Right forelimb (tissue), 1 donor: ENCODE data around the gene COL12A1.

Experiments used
- DNase-seq: peaks from one replicate; pipeline ENCODE4 v3.0.0-alpha.2; 2018

COL12A1 gene

GRCh38 chr6:75176076-75176582, 29.7 kb downstream of the COL12A1 start:
- no peak for DNase-seq

- DNase-seq, result no peak
Observed at GRCh38 chr6:75171986-75172385, 33.9 kb downstream of the COL12A1 start.

- peak; percentile 64 for DNase-seq
Observed at GRCh38 chr6:75171567-75171966, 34.3 kb downstream of the COL12A1 start.

- DNase-seq, result no peak
Observed at GRCh38 chr6:75170691-75171560, 34.9 kb downstream of the COL12A1 start.

GRCh38 chr6:75169689-75170586, 35.9 kb downstream of the COL12A1 start:
- no peak for DNase-seq

- no peak for DNase-seq
Observed at GRCh38 chr6:75167851-75168250, 38.0 kb downstream of the COL12A1 start.

- DNase-seq, result no peak
Observed at GRCh38 chr6:75167325-75167724, 38.5 kb downstream of the COL12A1 start.

GRCh38 chr6:75166773-75167172, 39.1 kb downstream of the COL12A1 start:
- DNase-seq, result no peak

- DNase-seq, result no peak
Observed at GRCh38 chr6:75166236-75166635, 39.6 kb downstream of the COL12A1 start.

GRCh38 chr6:75158176-75158575, 47.7 kb downstream of the COL12A1 start:
- DNase-seq, result no peak

- DNase-seq, result no peak
Observed at GRCh38 chr6:75157336-75157735, 48.5 kb downstream of the COL12A1 start.

- no peak for DNase-seq
Observed at GRCh38 chr6:75156186-75156878, 49.5 kb downstream of the COL12A1 start.

GRCh38 chr6:75155631-75156030, 50.2 kb downstream of the COL12A1 start:
- no peak for DNase-seq

- DNase-seq, result no peak
Observed at GRCh38 chr6:75154973-75155372, 50.9 kb downstream of the COL12A1 start.

- no peak for DNase-seq
Observed at GRCh38 chr6:75150685-75151412, 55.0 kb downstream of the COL12A1 start.

GRCh38 chr6:75149696-75150095, 56.2 kb downstream of the COL12A1 start:
- DNase-seq, result no peak

GRCh38 chr6:75149240-75149639, 56.6 kb downstream of the COL12A1 start:
- no peak for DNase-seq

GRCh38 chr6:75147512-75147911, 58.3 kb downstream of the COL12A1 start:
- DNase-seq, result no peak

- DNase-seq, result no peak
Observed at GRCh38 chr6:75145976-75146375, 59.9 kb downstream of the COL12A1 start.

GRCh38 chr6:75145211-75145610, 60.6 kb downstream of the COL12A1 start:
- no peak for DNase-seq

- DNase-seq, result no peak
Observed at GRCh38 chr6:75144386-75144785, 61.5 kb downstream of the COL12A1 start.

- DNase-seq, result no peak
Observed at GRCh38 chr6:75143191-75143590, 62.7 kb downstream of the COL12A1 start.
